B cell (primary cell): ENCODE results near the gene FFAR4. TPM values are rescaled to one million over a fixed set of nuclear protein-coding genes. Genes with fewer than 3 reads are reported as not detected.

ENCODE experiments used
- ATAC-seq: fragments of 200-7000 bp; cut with Tn5 transposase; one replicate; pipeline ENCODE4 v1.10.0; 2021; ENCODE audit warnings: low read depth, mild to moderate bottlenecking, moderate number of reproducible peaks, moderate library complexity
- CTCF ChIA-PET: fragments of 350-600 bp; sonication (Branson Sonifier 250); formaldehyde crosslinking; loops from one replicate; lab custom pipeline; 2021; ENCODE audit warnings: antibody characterized with exemption, inconsistent platforms; lab: Charles Lee
- POLR2A ChIA-PET: fragments of 350-600 bp; sonication (Branson Sonifier 250); formaldehyde crosslinking; loops from one replicate; lab custom pipeline; 2021; ENCODE audit warnings: antibody characterized with exemption; lab: Charles Lee
- DNase-seq: peaks from one replicate; pipeline ENCODE4 v3.0.0; 2013
- H2AFZ ChIP-seq: 2 replicates; pipeline ENCODE4 v1.6.1; 2012; ENCODE audit warnings: mild to moderate bottlenecking, low read depth, low read length; ENCODE audit not compliant: insufficient read depth, poor library complexity, severe bottlenecking
- H3K27ac ChIP-seq, 2 donors: 1 replicate in 1 of 2; 2 replicates in 1 of 2; pipeline ENCODE4 v1.5.1; 2012 to 2013; ENCODE audit warnings: low read length in 2 of 2, mild to moderate bottlenecking in 2 of 2, moderate library complexity in 1 of 2
- H3K27me3 ChIP-seq, 4 experiments: fragments of 200-600 bp in 1 of 4; sonication (generic) in 1 of 4; replicated peaks in 1 of 4; 1 replicate in 2 of 4; 2 replicates in 2 of 4; pipeline versions ENCODE4 v1.6.1 to v1.7.0; 2013 to 2016; ENCODE audit warnings: low read length in 3 of 4, mild to moderate bottlenecking in 2 of 4, mixed read lengths in 1 of 4, moderate library complexity in 1 of 4; ENCODE audit not compliant: insufficient read depth in 4 of 4, control insufficient read depth in 3 of 4; ENCODE audit errors: control extremely low read depth in 1 of 4
- H3K36me3 ChIP-seq, 2 experiments: replicated peaks in 1 of 2; 1 replicate in 1 of 2; 2 replicates in 1 of 2; pipeline versions ENCODE4 v1.6.1 to v1.7.1; 2013; ENCODE audit warnings: low read length in 1 of 2; ENCODE audit not compliant: insufficient read depth in 2 of 2, control insufficient read depth in 1 of 2; ENCODE audit errors: control extremely low read depth in 1 of 2, extremely low read depth in 1 of 2
- H3K4me1 ChIP-seq, 2 donors: fragments of 200-600 bp in 1 of 2; sonication (generic) in 1 of 2; 1 replicate in 1 of 2; 2 replicates in 1 of 2; pipeline versions ENCODE4 v1.5.1 to v1.6.1; 2013 to 2017; ENCODE audit warnings: low read length in 2 of 2; ENCODE audit not compliant: control insufficient read depth in 2 of 2, insufficient read depth in 2 of 2
- H3K4me2 ChIP-seq: replicated peaks from 2 replicates; pipeline ENCODE3; 2012; ENCODE audit warnings: mild to moderate bottlenecking, low read depth, low read length; ENCODE audit not compliant: poor library complexity, severe bottlenecking
- H3K4me3 ChIP-seq, 5 experiments: fragments of 200-600 bp in 1 of 5; sonication (generic) in 1 of 5; 1 replicate in 3 of 5; 2 replicates in 2 of 5; pipeline versions ENCODE4 v1.5.1 to v1.7.0; 2011 to 2016; ENCODE audit warnings: low read length in 4 of 5, mild to moderate bottlenecking in 4 of 5, low read depth in 2 of 5, control low read depth in 1 of 5, moderate library complexity in 1 of 5; ENCODE audit not compliant: insufficient read depth in 1 of 5; ENCODE audit errors: control extremely low read depth in 1 of 5, extremely low read depth in 1 of 5
- H3K79me2 ChIP-seq: fragments of 200-600 bp; sonication (generic); one replicate; pipeline ENCODE4 v1.6.0; 2016; ENCODE audit warnings: low read length; ENCODE audit not compliant: control insufficient read depth, insufficient read depth
- H3K9ac ChIP-seq: fragments of 200-600 bp; sonication (generic); 2 replicates; pipeline ENCODE4 v1.6.1; 2017; ENCODE audit warnings: mild to moderate bottlenecking, low read length, moderate library complexity
- H3K9me3 ChIP-seq, 3 donors: one replicate each; pipeline versions ENCODE4 v1.6.1 to v1.7.1; 2013; ENCODE audit warnings: low read length in 2 of 3; ENCODE audit not compliant: control insufficient read depth in 2 of 3, insufficient read depth in 1 of 3; ENCODE audit errors: control extremely low read depth in 1 of 3
- H4K20me1 ChIP-seq: 2 replicates; pipeline ENCODE4 v1.6.0; 2012; ENCODE audit warnings: mild to moderate bottlenecking, low read length; ENCODE audit not compliant: insufficient read depth, control insufficient read depth, poor library complexity, severe bottlenecking
- H3K27ac Mint-ChIP-seq: one replicate; pipeline ENCODE4 v1.8.0; 2021; ENCODE audit warnings: mixed read lengths
- H3K27me3 Mint-ChIP-seq: one replicate; pipeline ENCODE4 v1.8.0; 2021; ENCODE audit warnings: mixed read lengths
- H3K4me1 Mint-ChIP-seq: one replicate; pipeline ENCODE4 v1.8.0; 2021; ENCODE audit warnings: mixed read lengths
- H3K4me3 Mint-ChIP-seq: one replicate; pipeline ENCODE4 v1.8.0; 2021; ENCODE audit warnings: mixed read lengths
- H3K9me3 Mint-ChIP-seq: one replicate; pipeline ENCODE4 v1.8.0; 2022; ENCODE audit warnings: mixed read lengths; ENCODE audit not compliant: insufficient read depth
- EZH2 ChIP-seq: IDR thresholded peaks from 2 replicates; pipeline ENCODE4 v1.6.1; 2012; ENCODE audit warnings: borderline replicate concordance, low read depth, mild to moderate bottlenecking, moderate library complexity, low read length; ENCODE audit not compliant: insufficient read depth, poor library complexity, severe bottlenecking
- whole genome bisulfite sequencing: methylation state at CpG from one replicate; pipeline ENCODE4 v1.1.5; 2013; ENCODE audit warnings: missing lambda C conversion rate; ENCODE audit not compliant: insufficient coverage; 5-methylcytosine and 5-hydroxymethylcytosine counted together
- intact Hi-C: fragments of 100-400 bp; cut with micrococcal nuclease; formaldehyde crosslinking; loops from one replicate; pipeline ENCODE4 v1.10.0; 2022
- polyA plus RNA-seq: library from polyadenylated mRNA; depleted of rRNA; stranded (reverse); fragments of >200 nt; gene quantifications from 2 replicates; pipeline ENCODE4 v1.2.3, GENCODE V29; 2012
- total RNA-seq, 2 donors: library from RNA; stranded (reverse); fragments of 120-200 nt in 1 of 2; gene quantifications; 1 replicate in 1 of 2; 2 replicates in 1 of 2; pipeline versions ENCODE4 v1.2.3 to v1.2.4, GENCODE V29; 2013 to 2022
- TF ChIP-seq, protein P1 (sequence below): fragments of 200-600 bp; IDR thresholded peaks from one replicate; pipeline ENCODE4 v1.8.0; 2022; ENCODE audit warnings: antibody characterized with exemption, mild to moderate bottlenecking

The FFAR4 gene
- total and polyA plus RNA-seq, 2 donors (not counting 1 experiment from before 2014, with no cell fraction given) = not detected

DNA sequence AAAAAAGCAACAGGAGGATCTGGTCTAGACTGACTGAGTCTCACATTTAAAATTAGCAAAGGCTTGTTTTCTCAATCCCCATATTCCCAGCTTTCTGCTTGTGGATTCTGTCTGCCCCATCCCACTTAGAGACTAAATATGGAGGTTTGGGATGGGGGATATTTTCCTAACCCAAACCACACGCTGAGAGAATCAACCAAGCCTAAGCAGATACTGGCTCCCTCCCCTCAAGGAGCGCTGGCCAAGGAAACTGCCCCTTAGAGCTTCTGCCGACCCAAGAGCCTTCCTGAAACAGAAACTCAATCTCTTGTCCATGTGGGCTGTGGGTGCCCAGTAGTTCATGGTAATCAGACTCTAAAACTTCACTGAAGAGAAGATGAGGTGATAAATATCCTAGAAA, 3.9 kb downstream of the FFAR4 start:
- intact Hi-C loops = no loop called here
- no peaks in the 10 kb centered on the region for H3K79me2 ChIP-seq
- no peak overlapping the region for H3K9ac ChIP-seq
- CTCF ChIA-PET = interaction anchor here (1.7 kb wide), 1 partner anchor 289 kb away, joined by 3 read pairs; no protein-coding TSS in a partner anchor
- no peak overlapping the region for H3K27ac ChIP-seq
- H3K27me3 Mint-ChIP-seq = peaks cover 72% of the 10 kb centered on the region
- peaks cover 0 to 40% (median 8%) of the 10 kb centered on the region in 4 experiments for H3K27me3 ChIP-seq
- peaks cover 2% of the 10 kb centered on the region for H3K4me1 Mint-ChIP-seq
- no peaks in the 10 kb centered on the region for H3K9me3 ChIP-seq
- no peak for TF ChIP-seq EZH2
- TF ChIP-seq, protein P1, sequence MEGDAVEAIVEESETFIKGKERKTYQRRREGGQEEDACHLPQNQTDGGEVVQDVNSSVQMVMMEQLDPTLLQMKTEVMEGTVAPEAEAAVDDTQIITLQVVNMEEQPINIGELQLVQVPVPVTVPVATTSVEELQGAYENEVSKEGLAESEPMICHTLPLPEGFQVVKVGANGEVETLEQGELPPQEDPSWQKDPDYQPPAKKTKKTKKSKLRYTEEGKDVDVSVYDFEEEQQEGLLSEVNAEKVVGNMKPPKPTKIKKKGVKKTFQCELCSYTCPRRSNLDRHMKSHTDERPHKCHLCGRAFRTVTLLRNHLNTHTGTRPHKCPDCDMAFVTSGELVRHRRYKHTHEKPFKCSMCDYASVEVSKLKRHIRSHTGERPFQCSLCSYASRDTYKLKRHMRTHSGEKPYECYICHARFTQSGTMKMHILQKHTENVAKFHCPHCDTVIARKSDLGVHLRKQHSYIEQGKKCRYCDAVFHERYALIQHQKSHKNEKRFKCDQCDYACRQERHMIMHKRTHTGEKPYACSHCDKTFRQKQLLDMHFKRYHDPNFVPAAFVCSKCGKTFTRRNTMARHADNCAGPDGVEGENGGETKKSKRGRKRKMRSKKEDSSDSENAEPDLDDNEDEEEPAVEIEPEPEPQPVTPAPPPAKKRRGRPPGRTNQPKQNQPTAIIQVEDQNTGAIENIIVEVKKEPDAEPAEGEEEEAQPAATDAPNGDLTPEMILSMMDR = no peak
- no peak overlapping the region for H2AFZ ChIP-seq
- H3K4me3 ChIP-seq = no peak overlapping the region
- ATAC-seq = no peak
- H3K4me2 ChIP-seq = no peak overlapping the region
- no peak overlapping the region for H3K4me3 Mint-ChIP-seq
- no peaks in the 10 kb centered on the region for H3K9me3 Mint-ChIP-seq
- H3K27ac Mint-ChIP-seq = no peak overlapping the region
- no peaks in the 10 kb centered on the region for H3K4me1 ChIP-seq
- no CpG with 5 or more reads among the region's 3 CpGs for WGBS
- H3K36me3 ChIP-seq = no peaks in the 10 kb centered on the region
- no peaks in the 10 kb centered on the region for H4K20me1 ChIP-seq
- POLR2A ChIA-PET = no interaction called here
- DNase-seq = no peak

GRCh38 chr10:93572606-93573005, 6.1 kb downstream of the FFAR4 start:
- Histone ChIP-seq H3K27ac (no peak overlapping the region), H3K79me2 (no peaks in the 10 kb centered on the region), H3K4me2 (no peak overlapping the region), H3K27me3 (peaks cover 0 to 27% (median 7%) of the 10 kb centered on the region in 4 experiments), H3K36me3 (no peaks in the 10 kb centered on the region), H3K4me3 (no peak overlapping the region), H2AFZ (no peak overlapping the region), H4K20me1 (no peaks in the 10 kb centered on the region), H3K9ac (no peak overlapping the region), H3K9me3 (no peaks in the 10 kb centered on the region), H3K4me1 (no peaks in the 10 kb centered on the region)
- H3K27me3 Mint-ChIP-seq = peaks cover 56% of the 10 kb centered on the region
- no peak for DNase-seq
- intact Hi-C loops = no loop called here
- no peak overlapping the region for H3K27ac Mint-ChIP-seq
- no peak overlapping the region for H3K4me3 Mint-ChIP-seq
- ATAC-seq = no peak
- peaks cover 2% of the 10 kb centered on the region for H3K4me1 Mint-ChIP-seq
- ChIA-PET POLR2A (no interaction called here), CTCF (no interaction called here)
- H3K9me3 Mint-ChIP-seq = no peaks in the 10 kb centered on the region
- 92% methylated on average over 2 of the region's 2 CpGs for WGBS
- TF ChIP-seq, protein P1 = no peak
- TF ChIP-seq EZH2 = no peak
